GM18502 (cell line): Measurements from ENCODE around the gene ZNF682.
A peak's percentile ranks its signal among the peaks of the same experiment; 100 is the strongest.
"Not testable (repeated sequence)": the region's sequence is repeated elsewhere in the genome, so short reads cannot be mapped to it uniquely, and the experiment has no call there.

Experiments used
- ATAC-seq: cut with Tn5 transposase; IDR thresholded peaks from one replicate; pipeline ENCODE4 v1.9.1; 2021; ENCODE audit warnings: mild to moderate bottlenecking; ENCODE audit not compliant: unreplicated experiment, poor library complexity

Gene ZNF682

GRCh38 chr19:20039203-20039723 lies at the start of gene ZNF682:
Gene ZNF682, minus strand, starts transcription at chr19:20039505. Its CDS starts 160 bp downstream, at chr19:20039345.
- peak; percentile 99 for ATAC-seq

- ATAC-seq: not testable (repeated sequence)
These were observed 43.6 kb upstream of the ZNF682 start for GRCh38 chr19:20082876-20083275.

GRCh38 chr19:20082232-20082833 lies 43.0 kb upstream of the ZNF682 start:
- not testable (repeated sequence) for ATAC-seq

GRCh38 chr19:20080656-20081055 lies 41.4 kb upstream of the ZNF682 start:
- no peak for ATAC-seq

- no peak for ATAC-seq
These were observed 40.2 kb upstream of the ZNF682 start for GRCh38 chr19:20079476-20079875.

- no peak for ATAC-seq
These were observed 39.3 kb upstream of the ZNF682 start for GRCh38 chr19:20078581-20079031.

- ATAC-seq: peak; percentile 93
These were observed 38.6 kb upstream of the ZNF682 start, which contains the start of gene ZNF90 for GRCh38 chr19:20077791-20078463. Gene ZNF90, plus strand, starts transcription at chr19:20078000. Its CDS starts 133 bp downstream, at chr19:20078133.

- ATAC-seq: no peak
These were observed 33.6 kb upstream of the ZNF682 start for GRCh38 chr19:20072936-20073335.

GRCh38 chr19:20070691-20071090 lies 31.4 kb upstream of the ZNF682 start:
- no peak for ATAC-seq

- ATAC-seq: not testable (repeated sequence)
These were observed 29.3 kb upstream of the ZNF682 start for GRCh38 chr19:20068559-20068958.

GRCh38 chr19:20067943-20068342 lies 28.6 kb upstream of the ZNF682 start:
- ATAC-seq: no peak

- ATAC-seq: no peak
These were observed 27.6 kb upstream of the ZNF682 start for GRCh38 chr19:20066861-20067260.

GRCh38 chr19:20060282-20060681 lies 21.0 kb upstream of the ZNF682 start:
- ATAC-seq: no peak

GRCh38 chr19:20058738-20059137 lies 19.4 kb upstream of the ZNF682 start:
- not testable (repeated sequence) for ATAC-seq

- ATAC-seq: peak; percentile 98
These were observed 12.8 kb upstream of the ZNF682 start for GRCh38 chr19:20051841-20052768.

- not testable (repeated sequence) for ATAC-seq
These were observed 6.4 kb upstream of the ZNF682 start for GRCh38 chr19:20045742-20046141.

GRCh38 chr19:20044663-20045062 lies 5.4 kb upstream of the ZNF682 start:
- ATAC-seq: no peak

GRCh38 chr19:20038358-20039202 lies 725 bp downstream of the ZNF682 start:
- no peak for ATAC-seq

- ATAC-seq: no peak
These were observed 3.4 kb downstream of the ZNF682 start for GRCh38 chr19:20035935-20036334.

- no peak for ATAC-seq
These were observed 10.7 kb downstream of the ZNF682 start for GRCh38 chr19:20028611-20029010.
